Measurements from ENCODE around the gene ZNF521. TPM values are rescaled to one million over a fixed set of nuclear protein-coding genes. Genes with fewer than 3 reads are reported as not detected.

The ZNF521 gene
- total RNA-seq, 1 experiment from 2014 or later = not detected

DNA sequence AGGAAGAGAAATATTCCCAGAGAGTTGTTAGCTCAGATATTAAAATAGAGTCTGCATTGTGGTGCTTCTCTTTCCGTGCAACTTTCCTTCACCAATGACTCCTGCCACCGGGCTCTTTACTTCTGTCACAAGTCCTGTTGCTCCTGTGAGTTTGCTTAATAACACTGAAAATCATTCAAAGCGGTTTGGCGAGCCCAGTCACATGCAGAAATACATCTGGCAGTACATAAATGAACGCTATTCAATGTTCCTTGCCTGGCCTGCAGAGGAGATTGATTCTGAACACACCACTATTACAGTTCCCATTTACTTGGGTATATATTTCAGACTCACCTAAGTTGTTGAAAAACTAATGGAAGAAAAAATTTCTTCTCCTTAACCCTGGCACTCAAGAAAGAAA lies 276.6 kb downstream of the ZNF521 start:
- Histone ChIP-seq H3F3A (ENCODE audit: insufficient read depth, low read depth) (no peaks in the 10 kb centered on the region), H4K20me1 (ENCODE audit: insufficient read depth) (no peaks in the 10 kb centered on the region), H3K9me2 (ENCODE audit: insufficient read depth) (no peaks in the 10 kb centered on the region), H3K79me2 (ENCODE audit: low read depth) (no peaks in the 10 kb centered on the region), H2AFZ (no peak overlapping the region), H3K27me3 (ENCODE audit: insufficient read depth, low read depth) (peaks cover 29% of the 10 kb centered on the region), H3K27ac (no peak overlapping the region), H3K9me3 (ENCODE audit: insufficient read depth, low read depth) (no peaks in the 10 kb centered on the region), H3K4me2 (no peak overlapping the region), H3K4me1 (replicated peaks; ENCODE audit: insufficient read depth) (no peaks in the 10 kb centered on the region), H3K4me3 (no peak overlapping the region), H3K36me3 (ENCODE audit: low read depth) (no peaks in the 10 kb centered on the region)
- no peak for DNase-seq
- CTCF ChIA-PET = no interaction called here
- POLR2A ChIA-PET (ENCODE audit: unreplicated experiment) = no interaction called here
- no TSS peak for BruUV-seq (replicated peaks)
- TF ChIP-seq EZH2 (IDR thresholded peaks at IDR 0.05; ENCODE audit: low read depth) = no peak
- TF ChIP-seq, protein P1, sequence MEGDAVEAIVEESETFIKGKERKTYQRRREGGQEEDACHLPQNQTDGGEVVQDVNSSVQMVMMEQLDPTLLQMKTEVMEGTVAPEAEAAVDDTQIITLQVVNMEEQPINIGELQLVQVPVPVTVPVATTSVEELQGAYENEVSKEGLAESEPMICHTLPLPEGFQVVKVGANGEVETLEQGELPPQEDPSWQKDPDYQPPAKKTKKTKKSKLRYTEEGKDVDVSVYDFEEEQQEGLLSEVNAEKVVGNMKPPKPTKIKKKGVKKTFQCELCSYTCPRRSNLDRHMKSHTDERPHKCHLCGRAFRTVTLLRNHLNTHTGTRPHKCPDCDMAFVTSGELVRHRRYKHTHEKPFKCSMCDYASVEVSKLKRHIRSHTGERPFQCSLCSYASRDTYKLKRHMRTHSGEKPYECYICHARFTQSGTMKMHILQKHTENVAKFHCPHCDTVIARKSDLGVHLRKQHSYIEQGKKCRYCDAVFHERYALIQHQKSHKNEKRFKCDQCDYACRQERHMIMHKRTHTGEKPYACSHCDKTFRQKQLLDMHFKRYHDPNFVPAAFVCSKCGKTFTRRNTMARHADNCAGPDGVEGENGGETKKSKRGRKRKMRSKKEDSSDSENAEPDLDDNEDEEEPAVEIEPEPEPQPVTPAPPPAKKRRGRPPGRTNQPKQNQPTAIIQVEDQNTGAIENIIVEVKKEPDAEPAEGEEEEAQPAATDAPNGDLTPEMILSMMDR (conservative IDR thresholded peaks at IDR 0.05) = no peak
- intact Hi-C loops (cut with micrococcal nuclease; ENCODE audit: unreplicated experiment) = no loop called here

DNA sequence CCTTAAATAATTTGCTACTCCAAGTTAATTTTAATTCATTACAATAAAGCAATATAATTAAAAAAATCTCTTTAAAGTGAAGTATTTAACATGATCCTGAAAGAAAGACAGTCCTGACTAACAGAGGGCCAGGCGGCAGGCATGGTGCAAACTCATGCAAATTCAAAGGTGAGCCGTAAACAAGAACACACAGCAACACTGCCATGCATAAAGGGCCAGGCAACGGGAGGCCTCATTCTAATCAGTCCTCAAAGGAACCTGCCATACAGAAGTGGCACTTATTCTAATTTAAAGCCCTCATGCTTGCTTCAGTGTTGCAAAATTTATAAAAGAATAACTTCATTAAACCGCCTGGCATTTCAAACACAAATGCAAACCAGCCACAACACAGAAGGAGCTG lies 277.0 kb downstream of the ZNF521 start:
- DNase-seq = no peak
- CTCF ChIA-PET = no interaction called here
- no TSS peak for BruUV-seq (replicated peaks)
- Histone ChIP-seq H3K36me3 (ENCODE audit: low read depth) (no peaks in the 10 kb centered on the region), H3K9me3 (ENCODE audit: insufficient read depth, low read depth) (no peaks in the 10 kb centered on the region), H3K9me2 (ENCODE audit: insufficient read depth) (no peaks in the 10 kb centered on the region), H3K4me3 (no peak overlapping the region), H3K4me2 (no peak overlapping the region), H3F3A (ENCODE audit: insufficient read depth, low read depth) (no peaks in the 10 kb centered on the region), H3K79me2 (ENCODE audit: low read depth) (no peaks in the 10 kb centered on the region), H3K27ac (no peak overlapping the region), H4K20me1 (ENCODE audit: insufficient read depth) (no peaks in the 10 kb centered on the region), H3K4me1 (replicated peaks; ENCODE audit: insufficient read depth) (no peaks in the 10 kb centered on the region), H3K27me3 (ENCODE audit: insufficient read depth, low read depth) (peaks cover 29% of the 10 kb centered on the region), H2AFZ (no peak overlapping the region)
- POLR2A ChIA-PET (ENCODE audit: unreplicated experiment) = no interaction called here
- no peak for TF ChIP-seq EZH2 (IDR thresholded peaks at IDR 0.05; ENCODE audit: low read depth)
- TF ChIP-seq, protein P1 (conservative IDR thresholded peaks at IDR 0.05) = no peak
- intact Hi-C loops (cut with micrococcal nuclease; ENCODE audit: unreplicated experiment) = no loop called here

DNA sequence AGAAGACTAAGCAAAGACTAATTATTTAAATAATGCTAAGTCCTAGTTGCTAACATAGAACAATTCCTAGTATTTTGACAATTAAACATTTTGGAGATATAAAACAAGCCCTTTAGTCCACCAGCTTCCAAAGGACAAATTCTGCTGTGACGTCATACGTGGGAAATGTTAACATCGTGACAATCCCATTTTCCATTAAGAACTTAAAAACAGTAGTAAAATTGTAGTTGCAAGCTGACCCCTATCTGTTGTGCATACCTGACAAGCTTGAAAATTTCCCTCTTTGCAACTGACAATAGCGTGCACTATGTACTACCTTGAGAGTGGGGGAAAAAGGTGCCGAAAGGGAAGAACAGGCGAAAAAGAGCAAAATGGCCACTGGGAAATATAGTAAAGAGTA lies 279.8 kb downstream of the ZNF521 start:
- no peak overlapping the region for H3K4me3 ChIP-seq
- CTCF ChIA-PET = no interaction called here
- no peaks in the 10 kb centered on the region for H3F3A ChIP-seq (ENCODE audit: insufficient read depth, low read depth)
- no peak overlapping the region for H3K27ac ChIP-seq
- no peaks in the 10 kb centered on the region for H3K9me2 ChIP-seq (ENCODE audit: insufficient read depth)
- intact Hi-C loops (cut with micrococcal nuclease; ENCODE audit: unreplicated experiment) = no loop called here
- TF ChIP-seq, protein P1 (conservative IDR thresholded peaks at IDR 0.05) = no peak
- TF ChIP-seq EZH2 (IDR thresholded peaks at IDR 0.05; ENCODE audit: low read depth) = no peak
- H3K4me1 ChIP-seq (replicated peaks; ENCODE audit: insufficient read depth) = no peaks in the 10 kb centered on the region
- H4K20me1 ChIP-seq (ENCODE audit: insufficient read depth) = no peaks in the 10 kb centered on the region
- peaks cover 8% of the 10 kb centered on the region for H3K27me3 ChIP-seq (ENCODE audit: insufficient read depth, low read depth)
- H3K36me3 ChIP-seq (ENCODE audit: low read depth) = no peaks in the 10 kb centered on the region
- no peak for DNase-seq
- no peaks in the 10 kb centered on the region for H3K79me2 ChIP-seq (ENCODE audit: low read depth)
- H3K4me2 ChIP-seq = no peak overlapping the region
- H2AFZ ChIP-seq = no peak overlapping the region
- no TSS peak for BruUV-seq (replicated peaks)
- POLR2A ChIA-PET (ENCODE audit: unreplicated experiment) = no interaction called here
- no peaks in the 10 kb centered on the region for H3K9me3 ChIP-seq (ENCODE audit: insufficient read depth, low read depth)

All from PC-9 (cell line).